ENCODE results near the gene RHOA.

Gene RHOA

GRCh38 chr3:49339941-49340800, 71.6 kb downstream of the RHOA start, which contains the start of gene USP4:
TSS of gene USP4 (minus strand) at chr3:49340053. CDS start at chr3:49340024, 29 bp downstream.
- Histone ChIP-seq H3K36me3 (ENCODE audit: control insufficient read depth in 2 of 2, insufficient read depth in 1 of 2, low read length in 2 of 2) (peaks cover 0 to 12% of the 10 kb centered on the region in 2 experiments; a peak in 2 of 3 replicates), H3K9me3 (ENCODE audit: control insufficient read depth, insufficient read depth, low read depth, low read length) (no peaks in the 10 kb centered on the region), H3K4me3 (ENCODE audit: low read depth, low read length) (peak within 1 kb of the TSS; percentile 79), H3K4me1 (ENCODE audit: control insufficient read depth, insufficient read depth, low read length) (no peaks in the 10 kb centered on the region), H3K27ac (ENCODE audit: extremely low read depth, low read depth, low read length) (peak within 1 kb of the TSS; percentile 88)
- ChIA-PET POLR2A (interaction anchor here (0.5 to 2.4 kb wide), 17 partner anchors 11 to 1043 kb away, joined by 3 to 33 read pairs (median 4); partner anchors contain the start of genes DAG1, GPX1, NICN1 and RHOA), CTCF (interaction anchor here (0.5 to 1.7 kb wide), 18 partner anchors 16 to 652 kb away, joined by 3 to 9 read pairs (median 3); partner anchors contain the start of genes GPX1 and KLHDC8B)
- TF ChIP-seq ZNF266 (tag by site-specific recombination; IDR thresholded peaks at IDR 0.05; ENCODE audit: low read depth), result no peak
- TF ChIP-seq ZSCAN16 (tag by site-specific recombination; IDR thresholded peaks at IDR 0.05), result no peak
- no peak for TF ChIP-seq ZNF707 (tag by site-specific recombination; IDR thresholded peaks at IDR 0.05)
- TF ChIP-seq ZNF184 (tag by site-specific recombination; IDR thresholded peaks at IDR 0.05), result no peak
- peak; percentile 23 for TF ChIP-seq ZNF654 (tag by site-specific recombination; IDR thresholded peaks at IDR 0.05; ENCODE audit: low read depth)
- TF ChIP-seq ZBTB48 (tag by site-specific recombination; IDR thresholded peaks at IDR 0.05), result no peak
- TF ChIP-seq ZNF341 (tag by site-specific recombination; IDR thresholded peaks at IDR 0.05; ENCODE audit: low read depth), result peak; percentile 91
- no peak for TF ChIP-seq GLIS2 (tag by site-specific recombination; IDR thresholded peaks at IDR 0.05)
- no peak for TF ChIP-seq ZNF768 (tag by site-specific recombination; IDR thresholded peaks at IDR 0.05)
- TF ChIP-seq, protein P1, sequence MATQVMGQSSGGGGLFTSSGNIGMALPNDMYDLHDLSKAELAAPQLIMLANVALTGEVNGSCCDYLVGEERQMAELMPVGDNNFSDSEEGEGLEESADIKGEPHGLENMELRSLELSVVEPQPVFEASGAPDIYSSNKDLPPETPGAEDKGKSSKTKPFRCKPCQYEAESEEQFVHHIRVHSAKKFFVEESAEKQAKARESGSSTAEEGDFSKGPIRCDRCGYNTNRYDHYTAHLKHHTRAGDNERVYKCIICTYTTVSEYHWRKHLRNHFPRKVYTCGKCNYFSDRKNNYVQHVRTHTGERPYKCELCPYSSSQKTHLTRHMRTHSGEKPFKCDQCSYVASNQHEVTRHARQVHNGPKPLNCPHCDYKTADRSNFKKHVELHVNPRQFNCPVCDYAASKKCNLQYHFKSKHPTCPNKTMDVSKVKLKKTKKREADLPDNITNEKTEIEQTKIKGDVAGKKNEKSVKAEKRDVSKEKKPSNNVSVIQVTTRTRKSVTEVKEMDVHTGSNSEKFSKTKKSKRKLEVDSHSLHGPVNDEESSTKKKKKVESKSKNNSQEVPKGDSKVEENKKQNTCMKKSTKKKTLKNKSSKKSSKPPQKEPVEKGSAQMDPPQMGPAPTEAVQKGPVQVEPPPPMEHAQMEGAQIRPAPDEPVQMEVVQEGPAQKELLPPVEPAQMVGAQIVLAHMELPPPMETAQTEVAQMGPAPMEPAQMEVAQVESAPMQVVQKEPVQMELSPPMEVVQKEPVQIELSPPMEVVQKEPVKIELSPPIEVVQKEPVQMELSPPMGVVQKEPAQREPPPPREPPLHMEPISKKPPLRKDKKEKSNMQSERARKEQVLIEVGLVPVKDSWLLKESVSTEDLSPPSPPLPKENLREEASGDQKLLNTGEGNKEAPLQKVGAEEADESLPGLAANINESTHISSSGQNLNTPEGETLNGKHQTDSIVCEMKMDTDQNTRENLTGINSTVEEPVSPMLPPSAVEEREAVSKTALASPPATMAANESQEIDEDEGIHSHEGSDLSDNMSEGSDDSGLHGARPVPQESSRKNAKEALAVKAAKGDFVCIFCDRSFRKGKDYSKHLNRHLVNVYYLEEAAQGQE (tag by site-specific recombination; IDR thresholded peaks at IDR 0.05), result no peak
- no peak for TF ChIP-seq GLI2 (tag by site-specific recombination; IDR thresholded peaks at IDR 0.05; ENCODE audit: borderline replicate concordance, low read depth)
- no peak for TF ChIP-seq ZNF664 (tag by site-specific recombination; IDR thresholded peaks at IDR 0.05)
- TF ChIP-seq ZNF747 (tag by site-specific recombination; IDR thresholded peaks at IDR 0.05), result no peak
- TF ChIP-seq ZBTB6 (tag by site-specific recombination; IDR thresholded peaks at IDR 0.05), result no peak
- no peak for TF ChIP-seq MYNN (tag by site-specific recombination; IDR thresholded peaks at IDR 0.05; ENCODE audit: borderline replicate concordance)
- no peak for TF ChIP-seq ZNF510 (tag by site-specific recombination; IDR thresholded peaks at IDR 0.05; ENCODE audit: insufficient replicate concordance)
- no peak for TF ChIP-seq MEIS1 (CRISPR knock-in tag; IDR thresholded peaks at IDR 0.05; ENCODE audit: borderline replicate concordance)
- TF ChIP-seq PRDM10 (tag by site-specific recombination; IDR thresholded peaks at IDR 0.05), result peak; percentile 88
- TF ChIP-seq PBX3 (CRISPR knock-in tag; IDR thresholded peaks at IDR 0.05), result peak; percentile 63; the same call in 1 of the 2 replicates
- no peak for TF ChIP-seq SETDB1 (IDR thresholded peaks at IDR 0.05; ENCODE audit: insufficient read length, low read length)
- TF ChIP-seq ZFHX2 (tag by site-specific recombination; conservative IDR thresholded peaks at IDR 0.05), result peak; percentile 96
- TF ChIP-seq, protein P2, sequence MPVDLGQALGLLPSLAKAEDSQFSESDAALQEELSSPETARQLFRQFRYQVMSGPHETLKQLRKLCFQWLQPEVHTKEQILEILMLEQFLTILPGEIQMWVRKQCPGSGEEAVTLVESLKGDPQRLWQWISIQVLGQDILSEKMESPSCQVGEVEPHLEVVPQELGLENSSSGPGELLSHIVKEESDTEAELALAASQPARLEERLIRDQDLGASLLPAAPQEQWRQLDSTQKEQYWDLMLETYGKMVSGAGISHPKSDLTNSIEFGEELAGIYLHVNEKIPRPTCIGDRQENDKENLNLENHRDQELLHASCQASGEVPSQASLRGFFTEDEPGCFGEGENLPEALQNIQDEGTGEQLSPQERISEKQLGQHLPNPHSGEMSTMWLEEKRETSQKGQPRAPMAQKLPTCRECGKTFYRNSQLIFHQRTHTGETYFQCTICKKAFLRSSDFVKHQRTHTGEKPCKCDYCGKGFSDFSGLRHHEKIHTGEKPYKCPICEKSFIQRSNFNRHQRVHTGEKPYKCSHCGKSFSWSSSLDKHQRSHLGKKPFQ (tag by site-specific recombination; IDR thresholded peaks at IDR 0.05), result no peak
- TF ChIP-seq, protein P3, sequence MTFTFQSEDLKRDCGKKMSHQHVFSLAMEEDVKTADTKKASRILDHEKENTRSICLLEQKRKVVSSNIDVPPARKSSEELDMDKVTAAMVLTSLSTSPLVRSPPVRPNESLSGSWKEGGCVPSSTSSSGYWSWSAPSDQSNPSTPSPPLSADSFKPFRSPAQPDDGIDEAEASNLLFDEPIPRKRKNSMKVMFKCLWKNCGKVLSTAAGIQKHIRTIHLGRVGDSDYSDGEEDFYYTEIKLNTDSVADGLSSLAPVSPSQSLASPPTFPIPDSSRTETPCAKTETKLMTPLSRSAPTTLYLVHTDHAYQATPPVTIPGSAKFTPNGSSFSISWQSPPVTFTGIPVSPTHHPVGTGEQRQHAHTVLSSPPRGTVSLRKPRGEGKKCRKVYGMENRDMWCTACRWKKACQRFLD (tag by site-specific recombination; IDR thresholded peaks at IDR 0.05), result no peak
- TF ChIP-seq OSR2 (tag by site-specific recombination; IDR thresholded peaks at IDR 0.05), result 0 out of 2 replicates have a peak, but pooled peaks have one; percentile 12

All from HEK293 (cell line).